GM21717 (cell line): ENCODE data around the gene CD3D.
"Not testable (repeated sequence)": the region's sequence is repeated elsewhere in the genome, so short reads cannot be mapped to it uniquely, and the experiment has no call there.

Experiments
- ATAC-seq: cut with Tn5 transposase; IDR thresholded peaks from one replicate; pipeline ENCODE4 v1.9.1; 2021; ENCODE audit warnings: mild to moderate bottlenecking, moderate library complexity; ENCODE audit not compliant: unreplicated experiment

Gene CD3D

DNA sequence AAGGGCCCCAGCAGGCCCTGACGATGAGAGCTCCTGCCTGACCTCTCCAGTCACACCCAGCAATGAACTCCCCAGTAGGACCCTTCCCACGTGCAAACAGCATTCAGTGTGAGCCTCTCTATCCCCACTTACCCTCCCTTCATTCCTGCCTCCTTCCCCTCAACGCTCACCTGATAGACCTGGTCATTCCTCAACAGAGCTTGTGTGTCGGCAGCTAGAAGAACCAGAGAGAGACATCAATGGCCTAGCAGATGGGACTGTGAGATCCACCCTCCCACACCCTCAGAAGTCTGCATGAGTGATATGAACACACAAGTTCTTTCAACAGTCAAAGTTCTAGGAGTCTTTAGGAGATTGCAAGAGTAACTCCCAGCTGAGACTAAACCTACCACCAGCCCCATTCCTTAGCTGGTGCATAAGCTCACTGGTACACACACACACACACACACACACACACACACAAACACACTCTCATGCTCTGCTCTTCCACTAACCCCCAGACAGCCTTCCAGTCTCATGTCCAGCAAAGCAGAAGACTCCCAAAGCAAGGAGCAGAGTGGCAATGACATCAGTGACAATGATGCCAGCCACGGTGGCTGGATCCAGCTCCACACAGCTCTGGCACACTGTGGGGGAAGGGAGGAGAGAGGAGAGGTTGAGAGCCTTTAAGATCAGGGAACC, 3.1 kb downstream of the CD3D start:
- ATAC-seq = no peak

DNA sequence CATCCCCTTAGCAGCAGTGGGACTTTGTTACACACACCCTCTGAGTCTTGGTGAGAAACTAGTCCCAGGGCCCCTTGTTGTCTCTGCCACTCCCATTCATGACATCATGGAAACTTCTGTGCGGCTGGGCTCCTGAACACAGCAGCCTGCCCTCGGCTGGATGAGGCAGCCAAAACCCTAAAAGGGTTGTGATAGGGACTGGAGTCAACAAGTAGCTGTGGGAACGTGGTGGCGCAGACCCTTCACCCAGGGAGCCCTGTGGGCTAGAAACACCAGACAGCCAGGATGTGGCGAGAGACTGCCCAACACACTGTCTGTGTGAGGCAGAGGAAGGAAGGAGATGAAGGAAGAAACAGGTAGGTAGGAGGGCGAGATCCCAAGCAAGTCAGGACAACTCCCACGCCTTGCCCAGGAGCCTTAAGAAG, 3.9 kb downstream of the CD3D start:
- no peak for ATAC-seq

GRCh38 chr11:118334745-118335144, 7.8 kb downstream of the CD3D start:
- ATAC-seq = no peak

DNA sequence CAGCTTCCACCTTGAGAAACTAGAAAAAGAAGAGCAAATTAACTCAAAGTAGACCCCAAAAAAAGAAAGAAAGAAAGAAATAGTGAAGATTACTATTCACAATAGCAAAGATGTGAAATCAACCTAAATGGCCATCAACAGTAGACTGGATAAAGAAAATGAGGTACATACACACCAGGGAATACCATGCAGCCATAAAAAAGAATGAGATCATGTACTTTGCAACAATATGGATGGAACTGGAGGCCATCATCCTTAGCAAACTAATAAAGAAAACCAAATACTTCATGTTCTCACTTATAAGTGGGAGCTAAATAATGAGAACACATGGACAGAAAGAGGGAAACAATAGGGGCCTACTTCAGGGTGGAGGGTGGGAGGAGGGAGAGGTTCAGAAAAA, 13.8 kb downstream of the CD3D start:
- ATAC-seq = no peak

GRCh38 chr11:118325283-118325682, 17.2 kb downstream of the CD3D start:
- no peak for ATAC-seq

DNA sequence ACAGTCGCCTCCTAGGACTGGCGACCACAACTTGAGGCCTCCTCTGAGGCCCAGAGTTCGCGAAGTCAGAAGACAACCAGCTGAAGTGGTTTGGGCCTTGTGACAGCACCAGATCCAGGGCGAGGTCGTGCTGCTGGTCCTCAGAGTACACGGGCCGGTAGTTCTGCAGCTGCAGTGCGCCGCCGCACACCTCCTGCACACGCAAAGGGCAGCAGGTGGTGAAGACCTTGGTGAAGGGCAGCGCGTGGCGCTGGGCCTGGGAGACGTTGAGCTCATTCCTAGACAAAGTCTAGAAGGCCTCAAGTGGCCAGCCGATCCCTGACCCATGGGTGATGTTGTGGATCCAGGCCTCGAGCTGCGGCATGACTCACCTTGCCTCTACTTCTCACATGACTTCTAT, 19.8 kb downstream of the CD3D start:
- ATAC-seq = no peak

DNA sequence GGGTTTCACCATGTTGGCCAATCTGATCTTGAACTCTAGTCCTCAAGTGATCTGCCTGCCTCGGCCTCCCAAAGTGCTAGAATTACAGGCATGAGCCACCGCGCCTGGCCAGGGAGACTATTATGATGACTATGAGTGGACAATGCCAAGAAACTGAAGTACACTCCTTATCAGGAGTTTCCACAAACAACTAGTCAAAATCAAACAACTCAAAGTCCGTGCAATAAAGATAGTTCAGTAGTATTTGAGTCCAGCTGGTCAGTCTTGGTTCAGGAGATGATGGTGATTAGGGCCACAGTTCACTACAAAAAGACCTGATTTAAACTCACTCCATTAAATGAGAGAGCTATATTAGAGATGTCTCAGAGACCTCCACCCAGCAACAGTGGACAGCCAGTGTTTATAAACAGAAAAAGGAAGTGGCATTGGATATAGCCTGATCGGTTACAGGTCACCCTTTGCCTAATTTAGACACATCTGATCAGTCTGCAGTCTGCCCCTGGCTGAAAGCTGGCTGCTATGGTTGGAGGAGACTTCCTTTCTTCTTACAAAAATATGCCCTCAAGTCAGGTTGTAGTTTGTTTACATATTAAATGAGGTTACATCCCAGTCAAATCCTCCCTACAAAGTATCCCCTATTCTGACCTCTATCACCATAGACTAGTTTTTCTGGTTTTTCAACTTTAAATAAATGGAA, 21.0 kb downstream of the CD3D start:
- ATAC-seq = no peak

GRCh38 chr11:118320515-118320914, 22.0 kb downstream of the CD3D start:
- no peak for ATAC-seq

DNA sequence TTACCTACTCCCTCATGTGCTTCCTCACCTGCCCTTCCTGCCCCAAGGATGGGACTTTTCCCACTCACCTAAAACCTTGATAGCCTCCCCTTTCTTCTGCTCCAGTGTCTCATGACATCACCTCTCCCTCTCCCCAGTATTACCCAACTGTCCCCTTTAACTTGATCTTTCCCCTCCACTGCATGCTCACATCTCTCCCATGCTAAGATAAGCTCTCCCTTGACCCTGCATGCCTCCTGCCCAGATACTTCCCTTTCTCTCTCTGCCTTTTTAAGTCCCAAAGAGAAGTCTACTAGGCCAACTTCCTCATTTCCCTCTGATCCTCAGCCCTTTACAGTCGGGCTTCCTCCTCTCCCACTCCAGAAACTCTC, 23.2 kb downstream of the CD3D start:
- ATAC-seq = no peak

DNA sequence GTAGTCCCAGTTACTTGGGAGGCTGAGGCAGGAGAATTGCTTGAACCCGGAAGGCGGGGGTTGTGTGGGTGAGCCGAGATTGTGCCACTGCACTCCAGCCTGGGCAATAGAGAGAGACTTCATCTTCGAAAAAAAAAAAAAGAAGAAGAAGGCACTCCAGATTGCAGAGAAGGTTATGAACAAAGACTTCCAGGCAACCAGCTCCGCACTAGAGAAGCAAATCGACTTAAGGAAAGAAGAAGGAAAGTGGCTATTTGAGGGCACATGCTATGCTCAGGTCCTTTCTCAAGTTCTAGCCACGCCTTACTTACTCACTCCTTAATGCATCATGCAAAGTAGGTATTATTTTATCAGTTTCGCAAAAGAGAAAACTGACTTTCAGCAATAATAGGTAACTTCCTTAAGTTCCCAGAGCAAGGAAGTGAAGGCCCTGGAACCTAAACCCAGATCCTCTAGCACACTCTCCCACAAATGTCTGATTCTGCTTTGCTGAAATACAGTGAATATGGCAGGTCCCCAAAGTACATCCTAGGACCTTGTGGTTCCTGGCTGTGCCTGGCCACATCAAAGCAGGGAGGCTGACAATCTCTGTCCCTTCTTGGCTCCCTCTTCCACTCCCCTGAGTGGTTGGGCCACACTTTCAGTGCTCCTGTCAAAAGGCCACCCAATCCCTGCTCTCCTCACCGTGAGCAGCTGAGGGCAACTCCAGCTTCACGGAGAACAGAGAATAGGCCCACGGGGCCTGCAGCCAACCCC, 23.7 kb downstream of the CD3D start:
- ATAC-seq = no peak

GRCh38 chr11:118318124-118318523, 24.4 kb downstream of the CD3D start:
- ATAC-seq = no peak

DNA sequence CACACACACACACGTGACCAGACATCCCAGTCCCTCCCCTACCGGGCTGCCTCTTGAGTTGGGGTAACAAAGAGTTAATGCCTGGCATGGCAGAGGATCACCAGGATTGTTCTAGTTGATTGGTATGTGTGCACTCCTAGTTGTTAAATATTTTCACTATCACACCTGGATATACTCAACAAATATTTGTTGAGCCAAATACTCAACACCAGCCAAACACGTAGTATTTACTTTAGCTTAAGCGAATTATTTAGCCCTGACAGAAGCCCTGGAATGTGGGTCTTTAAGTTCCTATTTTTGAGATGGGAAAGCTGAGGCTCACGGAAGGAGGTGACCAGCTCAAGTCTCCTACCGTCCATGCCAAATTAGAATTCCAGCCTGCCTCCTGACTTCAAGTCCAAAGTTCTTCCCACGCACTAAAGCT, 27.5 kb downstream of the CD3D start:
- ATAC-seq = no peak

- no peak for ATAC-seq
Measured at GRCh38 chr11:118313242-118313641, 29.3 kb downstream of the CD3D start.

DNA sequence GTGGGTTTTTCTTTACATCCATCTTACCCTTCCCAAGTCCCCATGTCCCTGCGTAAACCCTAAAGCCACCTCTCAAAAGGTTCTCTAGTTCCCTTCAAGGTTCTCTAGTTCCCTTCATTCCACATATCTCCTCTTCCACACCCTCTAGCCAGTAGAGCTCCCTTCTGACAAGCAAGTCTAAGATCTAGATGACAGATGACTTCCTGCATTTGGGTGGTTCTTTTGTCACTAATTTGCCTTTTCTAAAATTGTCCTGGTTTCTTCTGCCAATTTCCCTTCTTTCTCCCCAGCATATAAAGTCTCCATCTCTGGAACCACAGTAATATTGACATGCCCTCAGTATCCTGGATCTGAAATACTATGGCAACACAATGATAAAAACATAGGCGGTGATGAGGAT, 30.2 kb downstream of the CD3D start:
- ATAC-seq = no peak

DNA sequence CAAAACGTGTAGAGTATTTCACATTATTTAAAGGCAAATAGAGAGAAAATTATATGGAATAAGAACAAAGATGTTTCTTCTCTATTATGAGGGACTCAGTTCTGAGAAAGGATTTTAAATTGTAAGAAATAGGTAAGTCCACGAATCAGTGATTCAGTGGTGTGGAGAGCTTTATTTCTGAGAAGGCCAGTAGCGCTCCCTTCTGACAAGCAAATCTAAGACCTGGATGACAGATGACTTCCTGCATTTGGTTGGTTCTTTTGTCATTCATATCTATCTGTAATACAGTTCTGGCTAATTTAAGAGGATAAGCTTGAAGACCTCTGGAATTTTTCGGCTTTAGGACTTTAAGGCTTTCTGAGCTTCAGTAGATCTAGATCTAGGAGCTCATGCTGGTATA, 31.0 kb downstream of the CD3D start:
- ATAC-seq = no peak

- ATAC-seq = no peak
Measured at GRCh38 chr11:118310781-118311485, 31.6 kb downstream of the CD3D start.

DNA sequence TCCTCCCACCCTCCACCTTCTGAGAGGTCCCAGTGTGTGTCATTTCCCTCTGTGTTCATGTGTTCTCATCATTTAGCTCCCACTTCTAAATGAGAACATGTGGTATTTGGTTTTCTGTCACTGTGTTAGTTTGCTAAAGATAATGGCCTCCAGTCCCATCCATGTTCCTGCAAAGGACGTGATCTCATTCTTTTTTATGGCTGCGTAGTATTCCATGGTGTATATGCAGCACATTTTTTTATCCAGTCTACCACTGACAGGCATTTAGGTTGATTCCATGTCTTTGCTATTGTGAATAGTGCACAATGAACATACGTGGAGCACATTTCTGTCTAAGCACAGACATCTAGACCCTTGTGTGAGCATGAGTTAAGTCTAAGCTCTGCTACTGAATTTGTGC, 32.2 kb downstream of the CD3D start:
- no peak for ATAC-seq

GRCh38 chr11:118308995-118309528, 33.4 kb downstream of the CD3D start:
- not testable (repeated sequence) for ATAC-seq

DNA sequence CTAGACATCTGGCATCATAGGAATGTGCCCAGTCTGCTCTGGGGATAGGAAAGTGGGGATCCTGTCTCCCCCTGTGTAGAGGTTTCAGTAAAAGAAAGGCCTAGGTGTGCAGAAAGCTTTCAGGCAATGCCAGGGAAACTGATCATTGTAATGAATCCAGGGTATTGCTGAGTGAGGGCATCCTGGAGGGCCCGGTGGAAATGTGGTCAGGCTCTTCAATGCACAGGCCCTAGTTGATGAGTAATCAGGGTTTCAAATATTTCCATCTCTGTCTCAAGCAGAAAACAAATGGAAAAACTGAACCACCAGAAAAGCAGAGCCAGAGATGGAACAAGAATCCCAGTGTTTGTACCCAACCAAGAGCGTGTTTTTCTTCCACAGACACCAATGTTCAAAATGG, 35.9 kb downstream of the CD3D start:
- no peak for ATAC-seq

GRCh38 chr11:118305726-118306125, 36.8 kb downstream of the CD3D start:
- ATAC-seq = no peak

- ATAC-seq = no peak
Measured at GRCh38 chr11:118304568-118305248, 37.8 kb downstream of the CD3D start, which contains the start of gene CD3E. CD3E (plus strand) TSS chr11:118304730; CDS start chr11:118304953, 223 bp downstream.
